ENCODE measurements around the gene MAD2L1BP. TPM values are rescaled to one million over a fixed set of nuclear protein-coding genes. Genes with fewer than 3 reads are reported as not detected.

The MAD2L1BP gene
- total RNA-seq, 1 donor: 30.4 TPM

DNA sequence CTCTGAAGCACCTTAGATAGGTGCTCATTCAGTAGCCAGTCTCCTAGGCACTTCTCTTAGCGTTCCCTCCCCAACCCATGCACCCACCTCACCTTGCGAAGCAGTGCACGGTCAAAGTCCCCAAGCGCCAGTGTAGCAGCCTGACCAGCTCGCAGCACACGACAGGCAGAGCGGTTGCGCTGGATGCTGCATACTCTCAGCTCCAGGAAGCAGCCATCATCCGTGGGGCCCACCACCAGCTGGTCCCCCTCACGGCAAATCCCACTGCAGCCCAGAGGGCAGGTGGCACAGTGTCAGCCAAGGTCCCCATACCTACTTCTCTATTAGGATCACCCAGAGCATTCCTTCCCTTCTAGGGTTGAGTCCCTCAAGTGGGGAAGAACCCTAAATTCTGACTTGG lies 13.1 kb upstream of the MAD2L1BP start:
- DNase-seq (ENCODE audit: insufficient read length, low spot score, missing footprints): no peak
- H3K36me3 ChIP-seq (ENCODE audit: insufficient read depth, low read length): peaks cover 76% of the 10 kb centered on the region

DNA sequence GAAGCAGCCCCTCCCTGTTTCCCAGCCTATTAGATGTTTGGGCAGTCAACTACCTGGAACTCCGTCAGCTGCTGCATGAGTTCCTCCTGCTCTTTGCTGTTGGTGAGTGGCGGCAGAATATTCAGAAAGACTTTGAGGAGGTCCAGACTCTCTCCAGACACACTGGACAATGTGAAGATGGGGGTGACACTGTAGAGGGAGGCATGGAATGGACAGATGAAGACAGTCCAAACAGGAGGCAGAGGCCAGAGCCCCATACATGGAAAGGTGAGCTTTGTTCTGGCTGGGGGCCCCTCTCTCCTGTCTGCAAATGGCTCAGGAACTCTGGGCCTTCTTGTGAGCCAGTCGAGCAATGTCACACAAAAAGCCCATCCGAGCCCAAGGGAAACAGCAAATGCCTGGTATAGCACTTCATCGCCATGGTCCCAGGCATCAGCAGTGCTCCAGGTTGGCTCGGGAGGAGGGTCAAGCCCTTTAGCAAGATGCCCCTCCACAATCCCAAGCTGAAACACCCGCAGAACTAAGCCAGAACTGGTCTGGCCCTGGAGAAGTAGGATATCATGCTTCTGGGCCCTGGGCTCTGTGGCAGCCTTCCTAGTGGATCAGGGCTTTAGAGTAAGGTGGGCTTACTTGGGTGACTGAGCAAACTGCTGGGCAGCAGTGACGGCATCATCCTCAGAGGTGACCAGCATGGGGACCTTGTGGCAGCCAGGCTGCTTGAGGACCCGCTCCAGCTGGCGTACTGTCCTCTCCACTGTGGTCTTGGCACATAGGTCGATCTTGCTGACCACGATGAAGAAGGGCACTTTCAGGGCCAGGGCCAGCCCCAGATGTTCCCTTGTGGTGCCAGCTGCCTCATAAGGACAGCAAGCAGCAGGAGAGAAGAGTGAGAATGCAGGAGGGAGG lies 11.5 kb upstream of the MAD2L1BP start:
- Histone ChIP-seq H2AFZ (ENCODE audit: low read length) (no peak overlapping the region), H3K4me3 (ENCODE audit: insufficient read depth, low read length) (no peak overlapping the region), H3K4me1 (ENCODE audit: insufficient read depth, low read length) (peaks cover 16% of the 10 kb centered on the region), H3K27me3 (ENCODE audit: insufficient read depth, low read length) (no peaks in the 10 kb centered on the region), H3K27ac (ENCODE audit: low read depth, low read length) (no peak overlapping the region), H3K36me3 (ENCODE audit: insufficient read depth, low read length) (peaks cover 72% of the 10 kb centered on the region), H4K20me1 (ENCODE audit: insufficient read depth, low read length) (no peaks in the 10 kb centered on the region), H3K79me2 (ENCODE audit: insufficient read depth, low read length) (peaks cover 53% of the 10 kb centered on the region), H3K9me3 (ENCODE audit: low read depth, low read length) (no peaks in the 10 kb centered on the region), H3K4me2 (ENCODE audit: insufficient read depth, low read length) (no peak overlapping the region)
- TF ChIP-seq, protein P1, sequence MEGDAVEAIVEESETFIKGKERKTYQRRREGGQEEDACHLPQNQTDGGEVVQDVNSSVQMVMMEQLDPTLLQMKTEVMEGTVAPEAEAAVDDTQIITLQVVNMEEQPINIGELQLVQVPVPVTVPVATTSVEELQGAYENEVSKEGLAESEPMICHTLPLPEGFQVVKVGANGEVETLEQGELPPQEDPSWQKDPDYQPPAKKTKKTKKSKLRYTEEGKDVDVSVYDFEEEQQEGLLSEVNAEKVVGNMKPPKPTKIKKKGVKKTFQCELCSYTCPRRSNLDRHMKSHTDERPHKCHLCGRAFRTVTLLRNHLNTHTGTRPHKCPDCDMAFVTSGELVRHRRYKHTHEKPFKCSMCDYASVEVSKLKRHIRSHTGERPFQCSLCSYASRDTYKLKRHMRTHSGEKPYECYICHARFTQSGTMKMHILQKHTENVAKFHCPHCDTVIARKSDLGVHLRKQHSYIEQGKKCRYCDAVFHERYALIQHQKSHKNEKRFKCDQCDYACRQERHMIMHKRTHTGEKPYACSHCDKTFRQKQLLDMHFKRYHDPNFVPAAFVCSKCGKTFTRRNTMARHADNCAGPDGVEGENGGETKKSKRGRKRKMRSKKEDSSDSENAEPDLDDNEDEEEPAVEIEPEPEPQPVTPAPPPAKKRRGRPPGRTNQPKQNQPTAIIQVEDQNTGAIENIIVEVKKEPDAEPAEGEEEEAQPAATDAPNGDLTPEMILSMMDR (IDR thresholded peaks at IDR 0.05; ENCODE audit: extremely low read depth, low read depth, low read length): no peak
- peak; percentile 47 for DNase-seq (ENCODE audit: insufficient read length, low spot score, missing footprints)

More for the DNA sequence above, 13.1 kb upstream of the MAD2L1BP start:
- TF ChIP-seq, protein P1 (IDR thresholded peaks at IDR 0.05; ENCODE audit: extremely low read depth, low read depth, low read length): no peak
- peaks cover 39% of the 10 kb centered on the region for H3K79me2 ChIP-seq (ENCODE audit: insufficient read depth, low read length)
- no peak overlapping the region for H3K4me3 ChIP-seq (ENCODE audit: insufficient read depth, low read length)
- peaks cover 9% of the 10 kb centered on the region for H3K4me1 ChIP-seq (ENCODE audit: insufficient read depth, low read length)
- no peak overlapping the region for H3K4me2 ChIP-seq (ENCODE audit: insufficient read depth, low read length)
- no peaks in the 10 kb centered on the region for H3K27me3 ChIP-seq (ENCODE audit: insufficient read depth, low read length)
- no peaks in the 10 kb centered on the region for H3K9me3 ChIP-seq (ENCODE audit: low read depth, low read length)
- H2AFZ ChIP-seq (ENCODE audit: low read length): no peak overlapping the region
- no peaks in the 10 kb centered on the region for H4K20me1 ChIP-seq (ENCODE audit: insufficient read depth, low read length)
- H3K27ac ChIP-seq (ENCODE audit: low read depth, low read length): no peak overlapping the region

DNA sequence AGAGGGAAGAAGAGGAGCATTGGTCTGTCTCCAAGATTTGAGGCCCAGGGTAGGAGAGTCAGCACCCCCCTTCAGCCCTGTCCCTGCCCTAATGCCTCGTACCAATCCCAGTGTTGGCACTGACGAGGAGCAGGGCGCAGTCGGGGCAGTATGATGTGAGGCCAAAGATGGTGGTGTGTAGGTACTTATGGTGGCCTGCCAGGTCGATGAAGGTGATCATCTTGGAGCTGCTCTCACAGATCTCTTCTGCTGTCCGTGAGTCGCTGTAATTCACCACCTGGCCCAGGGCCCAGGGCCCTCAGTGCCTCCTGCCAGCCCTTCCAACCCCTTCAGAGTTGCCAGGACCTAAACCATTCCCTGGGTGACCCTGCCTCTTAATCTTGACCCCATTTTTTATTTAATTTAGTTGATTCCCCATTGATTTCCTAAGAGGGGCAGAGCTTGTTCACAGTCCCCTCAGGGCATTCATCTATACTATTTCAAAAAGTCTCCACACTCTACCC lies 10.8 kb upstream of the MAD2L1BP start:
- H2AFZ ChIP-seq (ENCODE audit: low read length): no peak overlapping the region
- H4K20me1 ChIP-seq (ENCODE audit: insufficient read depth, low read length): no peaks in the 10 kb centered on the region
- peaks cover 53% of the 10 kb centered on the region for H3K79me2 ChIP-seq (ENCODE audit: insufficient read depth, low read length)
- no peaks in the 10 kb centered on the region for H3K27me3 ChIP-seq (ENCODE audit: insufficient read depth, low read length)
- H3K4me2 ChIP-seq (ENCODE audit: insufficient read depth, low read length): no peak overlapping the region
- H3K9me3 ChIP-seq (ENCODE audit: low read depth, low read length): no peaks in the 10 kb centered on the region
- no peak overlapping the region for H3K4me3 ChIP-seq (ENCODE audit: insufficient read depth, low read length)
- no peak for DNase-seq (ENCODE audit: insufficient read length, low spot score, missing footprints)
- H3K4me1 ChIP-seq (ENCODE audit: insufficient read depth, low read length): peaks cover 19% of the 10 kb centered on the region
- TF ChIP-seq, protein P1 (IDR thresholded peaks at IDR 0.05; ENCODE audit: extremely low read depth, low read depth, low read length): no peak
- no peak overlapping the region for H3K27ac ChIP-seq (ENCODE audit: low read depth, low read length)
- H3K36me3 ChIP-seq (ENCODE audit: insufficient read depth, low read length): peaks cover 66% of the 10 kb centered on the region

DNA sequence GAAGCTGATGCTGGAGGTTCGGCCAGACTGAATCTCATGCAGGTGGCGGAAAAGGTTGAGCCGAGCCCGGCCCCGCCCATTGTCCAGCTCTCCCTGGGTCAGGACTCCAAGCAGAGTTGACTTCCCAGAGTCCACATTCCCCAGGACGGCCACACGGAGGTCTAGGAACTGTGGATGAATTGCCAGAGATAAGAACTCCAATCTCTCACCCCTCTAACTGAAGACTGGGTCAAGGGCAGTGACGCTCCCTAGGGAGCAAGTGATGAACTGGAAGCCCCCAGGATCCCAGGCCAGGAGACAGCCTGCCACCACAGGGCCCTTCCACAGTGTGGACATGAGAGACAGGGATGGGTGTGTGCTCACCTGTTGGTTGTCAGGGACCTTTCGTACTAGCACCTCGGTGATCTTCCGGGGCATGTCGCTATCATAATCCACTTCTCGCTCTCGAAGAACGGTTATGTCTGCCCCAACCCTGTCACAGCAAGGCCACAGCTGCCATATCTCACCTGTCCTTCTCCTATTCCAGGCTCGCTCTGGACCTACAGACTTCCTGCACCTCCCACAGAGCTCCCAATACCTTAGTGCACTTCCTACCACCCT lies 10.1 kb upstream of the MAD2L1BP start:
- H3K9me3 ChIP-seq (ENCODE audit: low read depth, low read length): no peaks in the 10 kb centered on the region
- H3K4me3 ChIP-seq (ENCODE audit: insufficient read depth, low read length): no peak overlapping the region
- peaks cover 60% of the 10 kb centered on the region for H3K36me3 ChIP-seq (ENCODE audit: insufficient read depth, low read length)
- no peaks in the 10 kb centered on the region for H4K20me1 ChIP-seq (ENCODE audit: insufficient read depth, low read length)
- no peak for DNase-seq (ENCODE audit: insufficient read length, low spot score, missing footprints)
- peaks cover 23% of the 10 kb centered on the region for H3K4me1 ChIP-seq (ENCODE audit: insufficient read depth, low read length)
- no peak overlapping the region for H2AFZ ChIP-seq (ENCODE audit: low read length)
- no peak overlapping the region for H3K4me2 ChIP-seq (ENCODE audit: insufficient read depth, low read length)
- TF ChIP-seq, protein P1 (IDR thresholded peaks at IDR 0.05; ENCODE audit: extremely low read depth, low read depth, low read length): no peak
- peaks cover 53% of the 10 kb centered on the region for H3K79me2 ChIP-seq (ENCODE audit: insufficient read depth, low read length)
- H3K27ac ChIP-seq (ENCODE audit: low read depth, low read length): peak overlapping the region; percentile 88
- H3K27me3 ChIP-seq (ENCODE audit: insufficient read depth, low read length): no peaks in the 10 kb centered on the region
